GM19328 (cell line): Measurements from ENCODE around the gene COL23A1.

Experiments used
- ATAC-seq: cut with Tn5 transposase; IDR thresholded peaks from one replicate; pipeline ENCODE4 v1.9.1; 2021; ENCODE audit warnings: mild to moderate bottlenecking, moderate library complexity; ENCODE audit not compliant: unreplicated experiment

The COL23A1 gene

DNA sequence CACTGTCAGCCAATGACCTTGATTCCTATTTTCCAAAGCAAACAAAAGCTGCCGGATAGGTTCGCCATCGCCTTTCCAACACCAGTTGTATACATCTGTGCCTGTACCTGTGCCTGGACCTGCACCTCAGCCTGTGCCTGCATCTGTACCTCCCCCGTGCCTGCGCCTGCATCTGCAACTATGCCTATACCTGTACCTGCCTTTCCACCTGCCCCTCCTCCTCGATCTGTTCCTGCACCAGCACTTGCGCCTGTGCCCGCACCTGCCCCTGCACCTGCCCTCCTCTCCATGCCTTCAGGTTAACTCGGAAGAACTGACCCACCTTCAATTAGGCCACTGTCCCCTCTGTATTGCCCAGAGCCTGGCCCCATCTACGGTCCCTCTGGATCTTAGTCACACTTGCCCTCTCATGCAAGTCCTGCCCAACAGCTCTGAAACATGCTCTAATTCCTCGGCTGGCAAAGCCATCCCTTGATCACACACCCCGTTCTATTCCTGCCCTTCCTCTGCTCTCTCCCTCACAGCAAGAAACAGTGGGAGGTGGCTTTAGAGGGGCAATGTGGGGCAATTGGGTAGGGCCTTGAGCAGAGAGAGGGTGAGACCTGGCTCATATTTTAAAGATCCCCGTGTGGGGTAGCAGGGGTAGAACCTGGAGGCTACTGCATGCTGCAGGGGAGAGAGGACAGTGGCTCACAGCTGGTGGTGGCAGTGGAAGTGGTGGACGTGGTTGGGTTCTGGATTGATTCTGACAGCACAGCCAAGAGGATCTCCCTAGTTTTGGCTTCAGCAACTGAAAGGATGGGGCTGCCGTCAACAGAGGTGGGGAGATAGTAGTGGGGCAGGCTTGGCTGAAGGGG, 298.0 kb downstream of the COL23A1 start:
- ATAC-seq, result no peak

DNA sequence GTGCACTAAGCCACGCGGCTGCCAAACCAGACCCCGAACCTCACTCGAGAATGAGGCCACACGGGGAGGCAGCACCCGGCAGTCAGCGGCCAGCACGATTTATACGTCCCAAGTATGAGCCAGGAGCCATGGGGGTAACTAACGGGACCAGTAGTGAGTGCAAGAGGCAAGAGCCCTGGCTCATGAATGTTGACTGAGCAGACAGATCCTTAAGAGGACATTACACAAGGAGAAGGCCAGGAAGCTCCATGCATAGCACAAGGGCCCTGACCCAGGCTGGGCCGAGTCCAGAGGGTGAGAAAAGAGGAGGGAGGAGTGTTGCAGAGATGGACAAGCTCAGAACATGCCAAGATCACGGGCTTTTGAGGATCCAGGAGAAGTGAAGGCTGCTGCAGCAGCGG, 299.0 kb downstream of the COL23A1 start:
- no peak for ATAC-seq

DNA sequence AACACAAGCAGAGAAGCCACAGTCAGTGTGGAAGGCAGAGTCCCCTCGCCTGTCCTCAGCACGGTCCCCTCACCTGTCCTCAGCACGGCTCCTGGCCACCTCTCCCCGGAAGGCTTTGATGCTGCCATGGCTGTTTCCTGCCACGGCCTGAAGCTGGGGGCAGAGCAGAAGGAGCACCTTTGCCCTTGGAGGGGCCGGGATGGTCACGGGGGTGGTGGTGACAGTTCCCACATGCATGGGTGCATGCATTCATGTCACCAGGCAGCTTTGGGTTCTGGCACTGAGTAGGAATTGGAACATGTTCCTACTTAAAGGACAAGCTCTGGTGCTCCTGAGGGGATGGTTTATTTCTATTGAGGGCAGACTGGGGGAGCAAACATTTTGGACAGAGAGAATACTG, 299.8 kb downstream of the COL23A1 start:
- no peak for ATAC-seq

DNA sequence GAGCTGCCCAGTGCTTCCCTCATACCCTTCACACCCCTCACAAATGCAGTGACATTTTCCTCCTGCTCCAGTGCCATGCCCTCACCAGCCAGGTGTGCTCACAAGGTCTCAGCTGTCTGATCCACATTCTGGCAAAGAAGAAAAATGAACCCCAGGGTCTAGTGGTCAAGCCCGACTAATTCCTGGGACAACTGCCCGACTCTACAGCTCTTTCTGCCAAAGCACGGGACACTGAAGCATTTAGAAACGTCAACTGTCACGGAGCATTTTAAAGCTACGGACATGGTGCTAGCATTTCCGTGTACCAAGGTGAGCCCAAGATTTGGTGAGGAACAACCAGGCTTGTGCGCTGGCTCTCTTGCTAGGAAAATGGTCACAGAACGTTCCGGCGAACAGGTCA, 300.8 kb downstream of the COL23A1 start:
- no peak for ATAC-seq

DNA sequence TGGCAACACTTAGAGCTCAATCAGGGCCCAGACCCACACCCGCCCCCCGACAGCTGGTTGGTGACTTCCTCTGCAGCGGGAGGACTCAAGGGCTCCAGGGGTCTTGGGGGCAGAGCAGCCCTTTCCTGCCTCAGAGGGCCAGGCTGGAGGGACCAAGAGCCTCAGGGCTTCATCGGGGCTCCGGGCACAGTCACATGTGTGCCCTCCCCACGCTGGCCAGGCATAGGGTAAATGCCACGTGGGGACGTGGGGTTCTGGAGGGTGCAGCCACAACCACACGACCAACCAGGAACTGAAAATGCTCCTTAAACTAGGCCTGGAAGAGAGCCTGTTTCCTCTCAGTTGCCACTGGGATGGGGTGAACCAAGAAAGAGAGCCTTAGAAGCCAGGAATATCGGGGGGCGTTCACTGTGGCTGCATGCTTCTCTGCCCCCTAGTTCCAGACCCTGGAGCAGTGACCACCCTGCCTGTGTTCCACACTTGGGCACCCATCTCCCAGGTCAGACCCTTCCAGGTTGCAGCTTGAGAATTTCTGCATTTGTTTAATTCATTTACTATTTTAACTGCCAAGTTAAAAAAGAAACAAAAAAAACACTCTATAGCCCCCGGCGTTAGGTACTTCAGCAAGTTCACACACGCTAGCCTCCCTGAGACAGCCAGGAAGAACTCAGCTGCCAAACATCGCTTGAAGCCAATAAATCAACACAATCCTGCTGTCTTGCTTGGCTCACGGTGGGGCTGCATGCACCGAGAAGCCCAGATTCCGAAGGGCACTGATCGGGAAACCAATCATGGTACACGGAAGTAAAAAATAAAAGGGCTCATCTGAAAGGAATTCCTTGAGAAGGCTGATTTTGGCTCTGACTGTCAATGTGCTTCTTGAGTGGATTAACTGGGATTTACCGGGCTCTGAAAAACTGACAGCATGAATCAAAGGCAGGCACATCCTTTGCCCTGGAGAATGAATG, 301.5 kb downstream of the COL23A1 start:
- no peak for ATAC-seq

DNA sequence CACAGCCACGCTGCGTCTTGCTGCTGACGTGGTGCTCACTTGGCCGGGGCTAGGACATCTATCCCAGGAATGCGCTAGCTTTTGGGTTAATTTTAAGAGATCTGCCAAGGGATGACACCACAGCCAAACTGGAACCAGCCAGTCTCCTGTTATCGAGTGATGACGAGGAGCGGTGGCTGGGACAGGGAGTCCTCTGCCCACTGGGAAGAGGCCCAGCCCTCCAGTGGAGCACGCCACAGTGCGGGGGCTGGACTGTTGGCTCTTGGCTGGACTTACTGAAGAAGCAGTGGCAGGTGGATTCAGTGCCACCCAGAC, 302.4 kb downstream of the COL23A1 start:
- no peak for ATAC-seq

DNA sequence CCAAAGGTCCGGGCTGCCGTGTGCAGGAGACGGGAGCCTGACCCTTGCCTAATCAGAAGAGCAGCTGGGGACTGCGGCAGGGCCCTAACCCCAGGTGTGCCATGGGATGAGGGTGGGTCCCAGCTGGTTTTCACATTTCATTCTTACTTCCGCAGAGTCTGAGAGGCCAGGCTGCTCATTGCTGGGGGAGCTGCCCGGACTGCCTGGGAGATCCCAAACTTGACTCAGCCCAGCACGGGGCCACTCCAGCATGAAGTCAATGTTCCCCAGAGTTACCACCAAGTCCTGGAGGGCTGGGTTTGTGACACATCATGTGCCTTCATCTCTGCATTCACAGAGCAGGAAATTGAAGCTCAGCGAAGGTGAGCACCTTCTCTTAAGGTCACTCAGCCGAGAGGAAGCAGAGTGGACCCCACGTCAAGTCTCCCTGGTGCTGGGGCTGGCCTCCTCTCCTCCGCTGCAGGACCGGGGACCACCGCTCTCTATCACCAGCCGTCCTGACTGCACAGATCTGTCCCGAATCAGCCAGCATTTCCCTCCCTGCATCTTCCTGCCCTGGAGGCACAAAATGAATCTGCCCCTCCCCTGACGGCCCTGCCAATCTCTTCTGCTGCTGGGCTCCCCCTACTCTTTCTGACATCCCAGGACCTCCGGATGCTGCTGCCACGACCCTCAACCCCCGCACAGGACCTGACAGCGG, 303.0 kb downstream of the COL23A1 start:
- ATAC-seq, result no peak

DNA sequence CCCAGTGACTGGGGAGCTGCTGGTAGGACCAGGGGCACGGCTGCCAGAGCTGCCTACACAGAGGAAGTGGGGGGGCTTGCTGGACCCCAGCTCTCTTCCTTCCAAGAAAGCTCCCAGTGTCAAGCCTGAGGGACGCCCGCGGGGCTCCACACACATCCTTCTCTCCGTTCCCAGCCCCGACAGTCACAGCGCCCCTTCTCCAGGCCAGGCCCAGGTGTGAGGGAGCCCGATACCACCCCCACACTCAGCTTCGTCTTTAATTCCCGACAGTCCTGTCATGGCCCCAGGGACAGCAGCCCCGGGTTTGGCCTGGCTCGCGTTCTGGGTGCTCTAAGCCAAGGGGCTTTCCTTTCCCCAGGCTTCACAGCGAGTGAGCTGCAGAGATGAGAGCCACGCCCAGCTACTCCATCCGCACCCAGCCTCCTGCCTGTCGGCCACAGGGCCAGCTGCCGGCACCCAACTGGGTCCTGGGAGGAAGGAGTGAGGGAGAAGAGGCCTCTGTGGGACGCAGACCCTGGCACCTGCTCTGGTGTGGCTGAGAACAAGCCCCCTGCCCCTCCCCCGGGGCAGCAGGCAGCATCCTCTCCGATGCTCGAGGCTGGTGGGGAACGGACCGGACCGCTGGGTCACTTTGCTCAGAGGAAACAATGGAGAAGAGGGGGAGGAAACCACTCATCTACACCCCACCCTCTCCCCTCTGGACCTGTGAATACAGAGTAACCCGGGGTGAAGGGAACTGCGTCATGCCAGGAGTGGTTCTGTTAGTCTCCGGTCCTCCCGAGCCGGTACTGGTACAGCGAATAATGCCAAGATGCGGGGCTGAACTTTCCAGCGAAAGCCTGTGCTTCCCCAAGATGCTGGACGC, 303.7 kb downstream of the COL23A1 start:
- ATAC-seq, result no peak

DNA sequence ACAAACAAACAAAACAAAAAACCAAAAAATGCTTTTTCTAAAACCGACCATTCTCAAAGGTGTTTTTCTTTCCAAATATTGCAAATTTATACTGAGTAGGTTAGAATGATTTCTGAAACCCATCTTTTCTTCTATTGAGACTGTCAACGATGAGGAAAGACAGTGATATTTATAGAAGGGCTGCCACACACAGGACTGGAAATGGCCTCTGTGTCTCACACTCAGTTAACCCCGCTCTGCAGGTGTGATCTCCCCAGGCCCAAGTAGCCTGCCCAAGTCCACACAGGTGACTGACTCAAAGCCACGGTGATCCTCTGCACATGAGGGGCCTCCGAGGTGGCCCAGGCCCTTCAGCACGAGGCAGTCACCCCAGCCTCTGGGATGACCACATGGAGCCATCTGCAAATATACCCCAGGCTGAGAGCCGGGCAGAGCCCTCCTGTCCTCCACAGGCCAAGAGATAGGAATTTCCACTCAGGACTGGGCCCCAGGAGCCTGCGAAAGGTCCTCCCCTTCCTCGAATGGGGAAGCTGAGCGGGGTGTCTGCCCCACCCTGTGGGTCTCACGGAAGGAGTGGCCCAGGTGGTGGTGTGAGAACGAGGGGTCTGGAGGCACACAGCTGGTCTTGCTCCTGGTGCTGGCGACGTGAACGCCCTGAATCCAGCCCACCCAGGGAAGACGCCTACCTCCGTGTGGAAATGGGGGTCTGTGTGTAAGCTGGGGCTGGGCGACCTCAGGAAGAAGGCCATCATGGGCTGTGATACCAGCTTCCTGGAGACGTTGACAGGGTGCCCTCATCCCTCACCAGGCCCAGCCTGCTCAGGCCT, 304.6 kb downstream of the COL23A1 start:
- no peak for ATAC-seq

DNA sequence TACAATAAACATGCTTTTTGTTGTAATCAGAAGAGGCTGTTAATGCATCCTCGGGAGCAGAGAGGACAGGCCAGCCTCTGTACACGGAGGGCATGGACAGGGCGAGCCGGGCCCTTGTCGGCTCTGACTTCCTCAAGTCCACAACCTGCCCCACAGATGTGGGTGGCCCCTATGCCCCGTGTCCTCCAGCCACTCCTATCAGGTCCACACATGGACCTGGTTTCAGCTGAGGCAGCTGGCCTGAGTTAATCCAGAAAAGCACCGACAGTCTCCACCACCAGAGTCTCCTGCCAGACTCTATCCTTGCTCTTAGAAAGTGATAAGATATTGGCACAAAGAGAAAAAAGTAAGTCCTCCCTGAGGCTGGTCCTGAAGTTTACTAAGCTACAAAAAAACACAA, 305.2 kb downstream of the COL23A1 start:
- ATAC-seq, result no peak

DNA sequence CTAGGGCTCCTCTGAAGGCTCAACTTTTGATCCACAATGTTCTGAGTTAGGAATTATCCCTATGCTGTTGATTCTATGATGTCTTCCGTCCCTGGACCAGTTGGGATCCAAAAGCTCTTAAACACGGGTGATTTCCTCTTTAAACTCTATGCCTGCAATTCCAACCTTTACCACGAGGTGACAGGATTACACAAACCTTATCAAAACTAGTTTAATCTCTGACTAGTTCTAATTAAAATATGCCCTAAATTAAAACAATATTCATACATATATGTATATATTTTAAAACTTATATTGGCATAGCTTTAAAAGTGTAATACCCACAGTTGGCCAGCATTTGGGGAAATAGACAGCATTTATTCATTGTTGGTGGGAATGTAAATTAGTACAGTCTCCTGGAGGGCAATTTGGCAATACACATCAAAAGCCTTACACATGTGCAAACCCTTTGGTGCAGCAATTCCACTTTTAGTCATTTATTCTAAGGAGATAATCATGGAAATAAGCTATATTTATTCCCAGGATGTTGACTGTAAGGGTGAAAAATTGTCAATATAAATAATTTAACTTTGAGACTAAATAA, 306.0 kb downstream of the COL23A1 start:
- ATAC-seq, result no peak

DNA sequence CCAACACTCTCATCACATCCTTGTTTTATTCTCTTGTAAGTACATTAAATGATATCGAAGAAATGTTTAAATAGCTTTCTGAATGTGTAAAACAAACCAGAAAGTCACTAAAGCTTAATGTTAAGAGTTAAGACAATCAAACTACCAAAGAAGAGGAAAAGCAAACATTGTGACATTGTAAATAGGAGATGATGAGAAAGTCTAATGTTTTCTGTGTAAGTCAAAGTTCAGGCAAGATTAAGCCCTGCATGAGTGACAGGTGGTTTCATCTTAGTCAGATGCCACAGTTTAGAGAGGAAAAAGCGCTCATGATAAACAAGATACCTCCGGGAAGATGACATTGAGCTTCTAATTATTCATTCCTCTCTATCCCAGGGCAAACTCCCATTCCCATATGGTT, 306.7 kb downstream of the COL23A1 start:
- ATAC-seq, result no peak

DNA sequence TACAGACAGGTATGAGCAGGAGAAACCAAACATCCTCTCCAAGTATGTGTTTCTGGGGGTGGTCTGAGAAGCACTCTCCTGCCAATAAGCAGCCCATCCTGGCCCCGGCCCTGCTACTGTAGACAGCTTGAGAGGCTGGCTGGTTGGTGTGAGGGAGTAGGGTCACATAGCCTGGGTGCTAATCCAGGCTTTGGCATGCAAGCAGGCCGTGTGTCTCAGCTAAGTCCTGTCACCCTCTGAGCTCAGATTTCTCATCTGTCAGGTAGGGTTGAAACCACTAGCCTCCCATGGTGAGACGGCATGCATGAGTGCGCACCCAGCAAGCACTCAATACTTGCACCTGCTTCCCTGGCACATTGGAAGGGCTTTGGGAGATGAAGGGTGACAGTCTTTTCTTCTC, 307.8 kb downstream of the COL23A1 start:
- no peak for ATAC-seq

DNA sequence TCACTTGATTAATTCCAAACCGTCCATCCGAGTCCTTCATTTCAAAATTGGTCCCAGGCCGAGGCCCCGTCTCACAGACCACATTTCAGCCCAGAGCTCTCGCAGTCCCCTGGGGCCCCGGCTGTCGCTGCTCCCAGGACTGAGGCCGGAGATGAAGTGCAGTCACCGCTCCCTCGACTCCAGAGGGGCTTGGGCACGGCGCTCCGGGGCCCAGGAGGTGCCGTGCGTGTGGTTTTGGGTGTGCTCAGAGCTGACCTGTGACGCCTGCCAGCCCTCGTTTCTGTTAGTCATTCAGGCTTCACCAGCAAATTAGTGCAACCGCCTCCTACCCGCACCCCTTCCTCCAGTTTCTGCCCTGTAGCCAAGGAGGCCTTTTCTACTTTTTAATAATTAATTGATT, 308.9 kb downstream of the COL23A1 start:
- no peak for ATAC-seq

DNA sequence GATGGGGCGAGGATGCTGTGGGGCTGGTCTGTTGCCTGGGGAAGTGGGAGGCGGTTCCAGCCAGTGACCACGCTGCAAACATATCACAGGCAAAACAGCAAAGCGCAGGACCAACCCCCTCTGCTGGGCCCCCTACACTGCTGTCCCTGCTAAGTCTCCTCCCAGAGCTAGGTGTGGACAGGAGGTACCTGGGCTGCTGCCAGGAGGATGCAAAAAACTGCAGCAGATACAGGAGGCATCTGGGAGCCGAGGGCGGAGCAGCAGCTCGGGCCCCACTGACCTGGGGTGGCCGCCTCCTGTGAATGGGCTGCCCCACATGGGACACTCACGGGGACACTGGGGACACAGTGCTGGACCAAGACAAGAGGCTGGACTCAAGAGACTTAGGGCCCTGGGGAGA, 309.6 kb downstream of the COL23A1 start:
- ATAC-seq, result no peak

DNA sequence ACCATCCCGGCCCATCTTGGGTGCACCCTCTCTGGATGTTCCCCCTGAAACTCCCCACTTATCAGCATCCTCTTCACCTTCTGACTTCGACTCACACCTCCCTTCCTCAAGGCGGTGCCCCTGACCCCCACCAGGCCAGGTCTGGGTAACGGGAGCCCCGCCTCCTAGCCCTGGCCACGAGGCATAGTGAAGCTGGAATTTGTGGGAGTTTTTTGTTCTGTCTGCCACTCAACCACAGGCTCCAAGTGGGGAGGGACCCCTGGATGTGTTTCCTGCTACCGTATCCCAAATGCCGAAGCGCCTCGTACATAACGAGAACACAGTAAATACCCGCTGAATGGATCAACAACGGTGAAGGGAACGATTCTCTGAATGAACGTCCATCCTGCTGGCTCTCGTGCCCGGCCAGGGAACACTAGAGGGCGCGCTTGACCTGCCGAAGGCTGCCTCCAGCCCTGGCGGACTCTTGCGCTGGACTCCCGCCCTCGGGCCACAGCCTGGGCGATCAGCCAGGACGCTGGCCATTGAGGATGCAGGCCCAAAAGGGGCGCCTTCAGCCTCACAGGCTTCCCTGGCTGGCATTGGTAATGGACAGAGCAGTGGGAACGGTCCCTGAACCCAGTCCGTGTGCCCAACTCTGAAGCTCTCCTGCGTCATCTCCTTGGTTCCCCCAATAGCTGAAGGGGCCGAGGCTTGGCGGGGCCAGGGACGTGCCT, 310.3 kb downstream of the COL23A1 start:
- ATAC-seq, result no peak

DNA sequence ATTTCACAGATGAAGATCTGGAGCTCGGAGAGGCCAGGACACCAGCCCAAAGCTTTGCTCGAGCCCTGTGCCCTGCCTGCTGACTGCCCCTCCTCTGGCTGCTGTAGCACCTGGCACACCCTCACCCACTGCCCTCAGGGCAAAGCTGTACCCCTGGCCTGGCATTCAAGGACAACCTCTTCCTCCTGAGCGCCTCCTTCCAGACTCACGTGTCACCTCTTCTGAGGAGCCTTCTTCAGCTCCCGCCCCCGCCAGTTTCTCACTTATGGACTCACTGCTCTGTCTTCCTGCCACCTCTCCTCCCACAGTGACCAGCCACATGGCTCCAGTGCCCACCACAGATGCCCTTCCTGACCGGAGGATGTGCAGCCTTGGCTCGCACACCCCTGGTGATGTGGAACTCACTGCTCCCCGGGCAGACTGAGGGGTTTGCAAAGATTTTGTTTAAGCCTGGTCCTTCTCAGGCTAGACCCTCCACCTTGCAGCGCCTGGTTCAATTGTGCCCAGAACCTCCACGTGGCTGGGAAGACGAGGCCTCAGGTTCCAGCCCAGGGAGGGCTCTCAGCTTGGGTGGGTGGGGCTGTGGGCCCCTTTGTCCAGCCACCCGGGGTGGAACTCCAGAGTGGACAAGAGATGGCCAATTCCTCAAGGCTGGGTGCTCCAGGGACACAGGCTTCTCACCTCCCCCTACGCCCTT, 311.0 kb downstream of the COL23A1 start:
- ATAC-seq, result no peak
